LNCAP (cell line): ENCODE data around the gene YJEFN3.

Experiments
- CTCF ChIP-seq: fragments of 450-650 bp; IDR thresholded peaks from 2 replicates; pipeline ENCODE4 v1.5.1; 2017; ENCODE audit warnings: mild to moderate bottlenecking

Gene YJEFN3

GRCh38 chr19:19508217-19508616 is 20.5 kb upstream of the YJEFN3 start:
- no peak for TF ChIP-seq CTCF

- TF ChIP-seq CTCF = no peak
Measured at GRCh38 chr19:19510432-19510831, 18.3 kb upstream of the YJEFN3 start.

GRCh38 chr19:19513682-19514081 is 15.0 kb upstream of the YJEFN3 start:
- no peak for TF ChIP-seq CTCF

- no peak for TF ChIP-seq CTCF
Measured at GRCh38 chr19:19514215-19514657, 14.5 kb upstream of the YJEFN3 start.

GRCh38 chr19:19514881-19515641 is 13.7 kb upstream of the YJEFN3 start, which contains the start of gene TSSK6:
TSS of gene TSSK6 (minus strand) at chr19:19515548. CDS start at chr19:19515427, 121 bp downstream.
- no peak for TF ChIP-seq CTCF

- no peak for TF ChIP-seq CTCF
Measured at GRCh38 chr19:19515642-19516519, 12.8 kb upstream of the YJEFN3 start, which contains the start of gene NDUFA13. TSS of gene NDUFA13 (plus strand) at chr19:19516225. CDS start at chr19:19516239, 14 bp downstream.

- no peak for TF ChIP-seq CTCF
Measured at GRCh38 chr19:19517235-19517619, 11.5 kb upstream of the YJEFN3 start.
